Endometrial microvascular endothelial cells (primary cell): ENCODE results near the gene TMEM272. TPM values are rescaled to one million over a fixed set of nuclear protein-coding genes. Genes with fewer than 3 reads are reported as not detected.
"Not testable (repeated sequence)": the region's sequence is repeated elsewhere in the genome, so short reads cannot be mapped to it uniquely, and the experiment has no call there.

Experiments
- in situ Hi-C: cut with HindIII; loops from 2 replicates; pipeline ENCODE4 v1.10.0; 2017; ENCODE audit warnings: low sequenced_read_pairs, low pct_unique_long_range_greater_than_20kb; ENCODE audit errors: inconsistent ontology term
- total RNA-seq: library from RNA; depleted of rRNA; stranded (reverse); fragments of >200 nt; gene quantifications from one replicate; pipeline ENCODE4 v1.2.3, GENCODE V29; 2015; ENCODE audit errors: inconsistent ontology term

TMEM272 gene
- total RNA-seq, 1 donor from 2014 or later, result not detected

DNA sequence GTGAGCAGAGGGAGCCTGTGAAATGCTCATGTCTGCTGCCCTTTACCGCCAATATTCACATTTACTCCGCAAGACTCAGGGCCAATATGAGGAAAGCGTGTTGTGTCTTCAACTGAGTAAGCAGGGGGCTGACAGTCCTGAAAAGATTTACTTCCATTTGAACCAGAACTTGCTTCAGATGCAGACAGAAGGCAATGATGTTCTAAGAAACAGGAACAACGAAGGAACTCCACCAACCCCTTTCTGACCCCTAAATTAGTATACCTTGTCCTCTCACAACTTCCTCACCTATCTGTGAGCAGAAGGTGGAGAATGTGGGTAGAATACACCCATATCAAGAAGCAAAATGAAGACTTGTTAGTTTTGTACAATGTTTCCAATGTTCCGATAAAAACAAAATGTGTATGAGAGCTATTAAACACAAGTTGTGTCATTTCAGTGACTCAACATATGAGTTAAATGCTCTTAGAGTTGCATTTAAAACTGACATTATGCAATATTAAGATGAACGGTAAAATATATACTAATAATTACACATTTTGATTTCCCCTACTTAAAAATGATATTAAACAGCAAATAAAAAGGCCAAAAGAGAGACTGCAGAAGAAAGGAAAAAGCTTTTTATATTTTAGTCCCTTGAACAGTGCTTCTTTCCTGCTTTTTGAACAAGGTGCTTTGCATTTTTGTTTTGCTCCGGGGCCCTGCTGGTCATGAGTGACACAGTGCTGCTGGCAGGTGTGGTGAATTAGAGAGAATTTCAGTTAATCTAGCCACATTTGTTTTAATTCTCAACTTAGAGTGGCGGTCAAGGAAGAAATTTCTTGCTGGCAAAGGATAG lies 16.0 kb downstream of the TMEM272 start:
- in situ Hi-C loops, result no loop called here

DNA sequence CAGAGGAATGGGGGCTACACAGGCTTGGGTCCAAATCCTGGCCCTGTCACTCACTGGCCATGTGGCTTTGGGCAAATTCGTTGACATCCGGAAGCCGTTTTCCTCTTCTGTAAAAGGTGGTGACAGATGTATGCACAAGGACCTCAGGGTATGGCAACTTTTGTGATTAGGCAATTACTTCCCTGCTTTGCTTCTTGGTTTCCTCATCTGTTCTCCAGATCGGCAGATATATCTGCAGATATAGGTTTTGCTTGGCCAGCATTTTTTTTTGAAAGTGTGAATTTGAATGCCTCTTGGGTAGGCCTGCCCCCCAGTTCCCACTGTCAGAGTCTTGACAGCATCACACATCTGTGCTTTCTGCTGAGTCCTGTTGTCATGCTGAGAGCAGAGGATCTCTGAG lies 17.7 kb downstream of the TMEM272 start:
- in situ Hi-C loops, result no loop called here

DNA sequence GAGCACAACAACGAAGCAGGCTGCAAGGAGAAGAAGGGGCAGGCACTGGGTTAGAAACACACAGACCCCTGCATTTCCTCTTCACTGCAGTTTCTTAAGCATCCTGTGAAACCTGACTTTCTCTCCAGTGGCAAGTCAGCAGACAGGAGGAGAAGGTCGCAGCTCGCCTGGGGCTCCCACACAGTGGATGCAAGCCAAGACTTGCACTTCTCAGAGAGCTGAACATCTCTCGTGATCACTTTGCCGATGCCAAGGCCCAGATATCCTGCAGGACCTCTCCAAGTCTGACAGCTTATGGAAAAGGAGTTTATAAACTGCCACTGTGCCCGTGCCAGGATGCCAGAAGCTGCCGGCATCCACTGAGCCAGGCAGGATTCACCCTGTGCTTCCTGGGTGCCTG lies 18.4 kb downstream of the TMEM272 start:
- in situ Hi-C loops, result no loop called here

DNA sequence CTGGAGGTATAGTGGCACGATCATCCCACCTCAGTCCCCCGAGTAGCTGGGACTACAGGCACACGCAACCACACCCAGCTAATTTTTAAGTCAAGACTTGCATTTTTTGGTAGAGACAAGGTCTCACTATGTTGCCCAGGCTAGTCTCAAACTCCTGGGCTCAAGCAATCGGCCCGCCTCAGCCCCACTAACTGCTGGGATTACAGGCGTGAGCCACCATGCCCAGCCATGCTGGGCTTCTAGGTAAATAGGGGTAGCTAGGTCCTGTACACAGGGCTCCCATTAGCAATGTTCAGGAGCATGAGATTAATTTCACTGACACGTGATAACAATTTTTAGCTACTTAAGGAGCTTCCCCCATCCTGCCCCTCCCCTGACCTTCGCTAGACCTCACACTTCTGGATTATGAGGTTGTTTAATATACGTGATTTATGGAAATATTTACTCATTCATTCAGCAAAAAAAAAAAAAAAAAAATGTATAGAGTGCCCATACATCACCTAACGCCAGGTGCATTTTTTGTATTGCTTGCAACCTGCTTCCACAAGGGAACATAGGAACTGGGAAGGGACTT lies 19.2 kb downstream of the TMEM272 start:
- in situ Hi-C loops, result no loop called here

DNA sequence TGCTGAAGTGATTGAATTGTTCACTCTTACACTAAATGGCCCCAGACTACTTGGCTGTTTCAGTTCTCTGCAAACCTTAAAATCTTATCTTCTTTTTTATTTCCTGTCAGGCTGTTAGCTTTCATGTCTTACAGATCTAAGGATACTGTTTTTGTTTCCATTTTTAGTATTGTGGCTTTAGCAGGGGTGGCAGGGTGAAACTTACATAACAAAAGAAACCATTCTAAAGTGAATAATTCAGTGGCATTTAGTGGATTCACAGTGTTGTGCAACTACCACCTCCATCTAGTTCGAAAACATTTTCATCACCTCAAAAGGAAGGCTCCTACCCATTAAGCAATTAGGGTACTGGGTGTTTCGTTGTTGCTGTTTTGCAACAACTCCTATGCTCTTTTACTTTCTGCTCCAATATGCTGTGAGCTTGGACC lies 19.8 kb downstream of the TMEM272 start:
- in situ Hi-C loops, result no loop called here

DNA sequence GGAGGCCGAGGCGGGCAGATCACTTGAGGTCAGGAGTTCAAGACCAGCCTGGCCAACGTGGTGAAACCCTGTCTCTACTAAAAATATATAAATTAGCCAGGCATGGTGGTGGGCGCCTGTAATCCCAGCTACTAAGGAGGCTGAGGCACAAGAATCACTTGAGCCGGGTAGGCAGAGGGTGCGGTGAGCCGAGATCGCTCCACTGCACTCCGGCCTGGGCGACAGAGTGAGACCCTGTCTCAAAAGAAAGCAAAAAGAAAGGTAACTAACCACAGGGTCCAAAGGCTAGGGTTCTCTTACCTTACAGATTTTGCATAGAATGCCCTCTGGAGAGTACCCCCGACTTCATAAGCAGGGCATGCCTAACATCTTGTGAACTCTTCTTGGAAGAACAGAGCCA lies 20.3 kb downstream of the TMEM272 start:
- in situ Hi-C loops, result not testable (repeated sequence)

DNA sequence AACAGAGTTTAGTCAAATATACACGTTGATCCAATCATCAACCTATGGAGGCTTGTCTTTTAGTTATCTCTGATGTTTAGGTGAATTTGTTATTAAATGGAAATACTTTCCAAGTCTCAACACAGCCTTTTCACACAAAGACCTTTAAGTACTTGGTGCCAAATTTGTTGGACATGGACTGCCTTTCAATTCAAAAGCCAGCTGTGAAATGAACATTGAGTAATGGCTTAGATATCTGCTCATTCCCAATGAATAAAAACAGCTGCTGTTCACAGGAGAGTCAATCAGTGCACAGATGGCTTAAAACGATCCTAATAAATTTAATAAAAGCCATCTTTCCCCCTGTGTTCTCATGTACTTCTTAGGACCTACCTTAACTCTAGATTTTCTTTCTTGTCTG lies 21.1 kb downstream of the TMEM272 start:
- in situ Hi-C loops, result no loop called here

DNA sequence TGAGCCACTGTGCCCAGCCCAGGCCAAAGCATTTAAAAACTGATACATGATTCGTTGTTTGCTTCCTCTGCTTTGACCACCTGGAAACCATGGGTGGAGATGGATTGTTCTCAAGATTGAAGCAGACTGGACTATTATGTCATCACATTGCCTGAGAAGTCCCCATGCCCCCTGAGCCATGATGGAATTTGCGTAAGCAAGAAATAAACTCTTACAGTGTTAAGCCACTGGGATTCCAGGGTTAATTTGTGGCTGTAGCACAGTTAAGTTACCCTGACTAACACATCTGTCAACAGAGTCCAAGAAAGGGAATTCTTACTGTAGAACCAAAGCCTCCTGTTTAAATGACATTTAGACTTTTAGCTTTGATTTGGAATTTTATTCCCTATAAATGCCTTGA lies 21.6 kb downstream of the TMEM272 start:
- in situ Hi-C loops, result no loop called here

DNA sequence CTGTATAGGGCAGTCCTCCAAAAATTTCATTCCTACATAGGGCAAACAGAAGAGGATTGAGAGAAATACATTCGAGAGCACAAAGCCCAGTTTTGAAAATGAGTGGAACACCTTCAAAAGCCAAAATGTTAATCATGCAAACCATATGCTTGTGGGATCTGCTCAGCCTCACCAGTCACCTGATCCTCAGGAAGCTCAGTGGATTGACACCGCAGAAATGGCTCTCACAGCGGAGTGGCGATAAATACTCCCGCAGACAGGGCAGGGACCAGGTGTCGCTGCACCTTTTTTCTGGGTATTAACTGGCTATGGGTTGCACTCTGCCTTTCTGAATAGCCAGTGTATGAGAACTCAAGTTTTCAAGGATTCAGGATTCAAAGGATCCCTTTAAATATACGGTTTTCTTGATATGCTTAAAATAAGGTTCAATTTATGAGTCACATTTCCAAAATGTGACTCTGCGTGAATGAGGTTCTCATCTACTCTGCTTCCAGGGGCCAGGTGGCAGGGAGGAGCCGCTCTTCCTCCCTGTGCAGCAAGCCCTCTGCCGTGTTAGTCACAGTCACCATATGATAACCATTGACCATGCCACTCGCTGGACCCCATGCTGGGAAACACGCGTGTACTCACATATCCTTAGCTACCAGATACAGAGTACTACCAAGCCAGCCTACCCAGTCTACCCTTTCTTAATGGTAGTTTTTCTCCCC lies 22.7 kb downstream of the TMEM272 start:
- in situ Hi-C loops, result no loop called here

DNA sequence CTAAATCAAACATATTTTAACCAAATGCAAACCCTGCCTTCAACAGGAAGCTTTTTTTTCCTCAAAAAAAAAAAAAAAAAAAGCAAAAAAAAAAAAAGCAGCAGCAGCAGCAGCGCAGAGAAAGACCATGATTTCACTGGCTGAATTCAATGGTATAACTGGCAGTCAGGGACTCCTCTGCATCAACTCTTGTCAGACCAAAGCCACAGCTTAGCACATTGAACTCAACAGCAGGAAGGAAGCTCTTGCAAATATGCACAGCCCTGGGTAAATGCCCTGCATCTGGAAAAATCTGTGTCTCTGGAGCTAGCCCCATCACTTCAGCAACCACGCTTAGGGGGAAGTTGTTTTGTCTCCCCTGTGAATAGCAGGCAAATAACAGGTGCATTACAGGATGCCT lies 23.4 kb downstream of the TMEM272 start:
- in situ Hi-C loops, result no loop called here

DNA sequence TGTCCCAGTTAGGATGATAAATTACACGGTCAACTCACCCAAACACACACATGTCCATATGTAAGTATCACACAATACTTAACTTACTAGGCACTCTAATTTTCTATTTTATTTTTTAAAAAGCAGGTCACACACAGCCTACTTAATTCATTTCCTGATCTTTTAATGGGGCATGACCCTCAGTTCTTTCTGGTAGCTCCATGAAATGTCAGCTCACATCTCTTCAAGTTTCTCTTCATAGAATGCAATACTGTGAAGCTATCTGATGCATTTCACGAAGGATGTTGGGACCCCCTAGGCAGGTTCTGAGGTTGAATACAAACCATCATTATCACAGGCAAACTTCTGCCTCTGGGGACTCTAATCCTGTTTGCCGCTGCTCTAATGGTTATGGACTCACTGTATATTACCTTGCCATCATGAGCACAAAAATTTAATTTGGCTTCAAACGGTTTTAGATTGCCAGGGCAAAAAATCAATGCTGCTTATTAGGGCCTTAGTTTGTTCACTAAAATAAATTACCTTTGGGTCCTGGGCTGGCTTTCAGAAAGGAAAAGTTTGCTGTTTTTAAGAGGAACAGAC lies 24.9 kb downstream of the TMEM272 start:
- in situ Hi-C loops, result no loop called here

DNA sequence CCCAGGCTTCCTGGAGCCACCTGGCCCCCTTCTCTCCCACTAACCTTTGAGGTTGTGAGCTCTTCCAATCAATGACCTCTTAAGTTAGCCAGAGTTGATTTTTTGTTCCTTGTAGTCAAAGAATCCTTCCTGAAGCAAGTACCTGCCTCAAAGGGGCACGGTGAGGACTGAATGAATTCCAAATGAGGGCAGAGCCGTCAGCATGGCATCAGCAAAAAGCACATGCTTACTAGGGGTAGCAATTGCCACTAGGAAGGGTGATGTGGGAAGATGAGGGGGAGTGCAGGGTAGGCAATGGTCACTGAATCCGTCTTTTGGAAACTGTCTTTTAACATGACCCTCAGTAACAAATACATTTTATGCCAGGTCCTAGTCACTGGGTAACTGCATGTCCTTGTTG lies 25.4 kb downstream of the TMEM272 start:
- in situ Hi-C loops, result no loop called here

DNA sequence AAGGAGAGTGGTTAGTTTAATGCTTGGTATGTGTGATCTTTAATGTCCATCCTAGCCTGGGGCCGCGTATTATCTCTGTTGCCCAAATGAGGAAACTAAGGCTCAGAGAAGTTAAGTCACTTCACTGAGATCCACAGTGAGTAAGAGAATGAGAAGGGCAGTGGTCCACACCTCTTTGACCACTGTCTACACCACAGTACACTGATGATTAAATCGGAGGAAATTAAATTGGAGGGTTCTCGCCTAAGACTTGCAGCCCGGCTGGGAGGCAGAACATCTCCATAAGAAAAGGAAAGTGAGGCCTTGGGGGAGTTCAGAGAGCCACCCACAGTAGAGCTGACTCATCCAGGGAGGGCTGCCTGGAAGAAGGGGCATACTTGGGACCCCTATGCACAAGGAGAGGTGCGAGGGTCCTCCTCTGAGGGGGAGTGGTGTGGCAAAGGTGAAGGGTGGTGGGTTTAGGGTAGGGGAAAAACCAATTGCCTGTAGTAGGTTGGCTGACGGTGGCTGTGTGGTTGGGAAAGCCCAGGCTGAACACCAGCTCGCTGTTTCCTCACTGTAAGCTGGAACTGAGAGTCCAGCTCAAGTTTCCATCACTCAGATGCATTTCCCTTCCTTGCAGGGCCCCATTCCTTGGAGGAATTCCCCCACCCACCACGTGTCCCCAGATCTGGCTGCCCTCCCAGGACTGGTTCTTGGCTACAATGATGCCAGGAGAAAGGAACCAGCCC lies 26.0 kb downstream of the TMEM272 start:
- in situ Hi-C loops, result no loop called here

DNA sequence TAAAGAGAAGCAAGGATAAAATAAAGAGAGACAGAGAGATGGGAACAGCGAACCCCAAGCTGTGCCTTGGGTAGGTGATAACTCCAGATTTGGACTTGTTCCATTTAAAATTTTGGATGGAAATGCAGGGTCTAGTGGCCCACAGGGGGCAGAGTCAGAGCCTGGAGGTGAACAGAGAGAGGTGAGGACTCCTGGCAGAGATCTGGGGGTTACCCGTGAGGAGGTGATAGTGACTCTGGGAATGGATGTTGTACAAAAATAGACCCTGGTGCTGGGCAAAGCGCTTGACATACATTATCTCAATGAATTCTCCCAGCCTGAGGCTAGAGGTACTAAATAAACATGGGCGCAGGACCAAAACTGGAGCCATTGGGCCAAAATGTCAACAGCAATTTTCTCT lies 26.7 kb downstream of the TMEM272 start:
- in situ Hi-C loops, result no loop called here

DNA sequence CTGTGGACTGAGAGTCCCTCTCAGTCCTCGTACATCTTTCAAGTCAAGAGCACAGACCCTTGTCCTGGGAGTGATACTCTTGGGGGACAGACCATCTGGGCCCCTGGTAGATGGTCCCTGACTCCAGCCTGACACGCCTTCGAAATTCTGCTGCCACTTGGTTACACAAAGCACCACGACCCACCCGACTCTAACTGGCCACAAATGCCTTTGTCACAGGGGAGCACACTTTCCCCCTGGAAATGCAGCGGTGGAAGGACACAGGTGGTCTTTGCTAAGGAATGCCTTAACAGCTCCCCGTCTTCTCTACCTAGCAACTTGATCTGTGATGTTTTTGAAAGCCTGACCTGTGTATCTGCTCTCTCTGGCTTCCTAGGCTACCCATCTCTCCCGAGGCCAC lies 27.3 kb downstream of the TMEM272 start:
- in situ Hi-C loops, result no loop called here

DNA sequence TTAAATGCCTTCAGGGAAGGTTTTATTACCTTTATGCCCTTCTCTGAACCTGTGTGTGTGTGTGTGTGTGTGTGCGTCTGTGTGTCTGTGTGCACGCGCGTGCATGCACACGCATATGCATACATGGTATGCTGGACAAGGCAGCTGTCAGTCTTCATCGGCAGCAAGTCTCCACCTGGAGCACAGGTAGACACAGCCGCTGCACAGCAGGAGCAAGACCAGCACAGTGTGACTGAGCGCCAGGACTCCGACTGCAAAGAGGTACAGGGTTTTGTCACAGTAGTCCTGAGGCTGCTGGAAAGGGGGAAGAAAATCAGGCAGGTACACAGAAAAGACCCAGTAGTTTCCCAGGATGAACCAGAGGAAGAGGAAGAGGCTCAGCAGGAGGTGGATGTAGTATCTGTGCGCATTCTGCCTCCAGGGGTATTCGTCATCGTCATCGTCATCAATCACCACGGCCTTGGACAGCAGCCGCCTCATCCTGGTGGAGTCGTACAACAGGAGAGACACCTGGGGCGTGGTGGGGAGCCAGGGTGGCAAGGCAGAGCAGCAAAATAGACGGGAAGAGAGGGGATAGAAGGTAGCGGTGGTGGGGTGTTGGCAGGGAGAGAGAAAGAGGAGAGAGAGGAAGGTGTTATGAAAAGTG lies 28.2 kb downstream of the TMEM272 start:
- in situ Hi-C loops, result no loop called here

DNA sequence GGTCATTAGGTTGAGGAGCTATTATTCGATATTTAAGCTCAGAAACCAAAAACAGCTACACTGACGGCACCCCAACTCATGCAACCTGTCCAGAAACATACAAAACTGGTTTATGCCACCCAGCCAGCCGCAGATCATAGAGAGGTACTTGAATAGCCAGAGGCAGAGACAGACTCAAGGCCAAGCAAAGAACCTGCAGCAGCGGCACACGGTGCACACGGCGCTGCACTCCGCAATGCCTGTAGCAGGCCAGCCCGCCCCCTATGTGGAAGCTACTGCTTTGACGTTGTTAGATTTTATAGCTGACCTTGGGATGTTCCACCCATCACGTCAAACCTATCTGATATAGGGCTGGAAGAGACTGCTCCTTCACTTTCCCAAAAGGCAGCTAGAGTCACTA lies 29.1 kb downstream of the TMEM272 start:
- in situ Hi-C loops, result no loop called here

DNA sequence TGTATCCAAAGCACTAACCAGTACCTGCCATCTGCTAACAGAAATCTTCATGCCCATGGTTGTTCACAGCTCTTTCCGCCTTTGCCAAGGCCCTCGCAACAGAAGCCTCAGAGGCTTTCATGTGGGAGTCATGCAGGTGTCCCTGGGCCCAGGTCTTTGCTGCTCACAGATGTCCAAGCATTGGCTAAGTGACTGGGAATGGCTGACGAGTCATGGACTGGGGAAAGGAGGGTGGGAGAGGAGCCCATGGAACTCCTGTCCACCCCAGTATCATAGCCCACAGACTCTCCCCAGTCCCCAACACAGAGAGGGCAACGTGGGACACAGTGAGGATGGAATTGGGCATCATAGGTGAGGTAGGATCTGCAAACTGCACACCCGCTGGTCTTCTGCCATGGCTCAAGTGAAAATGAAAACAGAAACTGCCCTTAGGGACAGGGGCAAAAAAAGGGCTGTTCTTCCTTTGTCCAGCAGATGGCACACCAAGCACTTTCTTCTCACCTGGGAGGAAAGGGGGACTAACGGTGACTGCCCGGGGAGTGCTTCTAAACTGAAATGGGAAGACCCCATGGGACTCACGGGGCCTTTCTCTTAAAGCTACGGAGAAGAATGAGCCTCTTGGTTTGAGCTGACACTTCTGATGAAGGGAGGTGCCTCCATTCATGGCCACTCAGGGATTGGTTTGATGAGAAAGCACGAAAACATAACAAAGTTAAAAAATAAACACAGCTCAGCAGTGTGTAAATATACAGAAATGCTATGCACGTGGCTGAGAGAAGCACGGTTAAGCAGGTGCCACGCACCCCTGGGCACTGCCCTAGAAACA lies 29.9 kb downstream of the TMEM272 start:
- in situ Hi-C loops, result no loop called here
